Endothelial cell of hepatic sinusoid (primary cell): ENCODE data around the gene NUTF2.
"Not testable (repeated sequence)": the region's sequence is repeated elsewhere in the genome, so short reads cannot be mapped to it uniquely, and the experiment has no call there.

Experiments used
- in situ Hi-C: cut with HindIII; loops from 2 replicates; pipeline ENCODE4 v1.10.0; 2017; ENCODE audit warnings: low sequenced_read_pairs

The NUTF2 gene

GRCh38 chr16:67914758-67915495, 68.2 kb downstream of the NUTF2 start:
- in situ Hi-C loops = loop anchor here (5.0 kb wide), 1 partner anchor 93 kb away; no protein-coding TSS in a partner anchor

GRCh38 chr16:67915496-67915769, 68.7 kb downstream of the NUTF2 start:
- in situ Hi-C loops = not testable (repeated sequence)

GRCh38 chr16:67915831-67916723, 69.3 kb downstream of the NUTF2 start:
- in situ Hi-C loops = no loop called here

GRCh38 chr16:67917140-67917851, 70.6 kb downstream of the NUTF2 start:
- in situ Hi-C loops = no loop called here

- in situ Hi-C loops = no loop called here
Measured at GRCh38 chr16:67917852-67918236, 71.1 kb downstream of the NUTF2 start.

DNA sequence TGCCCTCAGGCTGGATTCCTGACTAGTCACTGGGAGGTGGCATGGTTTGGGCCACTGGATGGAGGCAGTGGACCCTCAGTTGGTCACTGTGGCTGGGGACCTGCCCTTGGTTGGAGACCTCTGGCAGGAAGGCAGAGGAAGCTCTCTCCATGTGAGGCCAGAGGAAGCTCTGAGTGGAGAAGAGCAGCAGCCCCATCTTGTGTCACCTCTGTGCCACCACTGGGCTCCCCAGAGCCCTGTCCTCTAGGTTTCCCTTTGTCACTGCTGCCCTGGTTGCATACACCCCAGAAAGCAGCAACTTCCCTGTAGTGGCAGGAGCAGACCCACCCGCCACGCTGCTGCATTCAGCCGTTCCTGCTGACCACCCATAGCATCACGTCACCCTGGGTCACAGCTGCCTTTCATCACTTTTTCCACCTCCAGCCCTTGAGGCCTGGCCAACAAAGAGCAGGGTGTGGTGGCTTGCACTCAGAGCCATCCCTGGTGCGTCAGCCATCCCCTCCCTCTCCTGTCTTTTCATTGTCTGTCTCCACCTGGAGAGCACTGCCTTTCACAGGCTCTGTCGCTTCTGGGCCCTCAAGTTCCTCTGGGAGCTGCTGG, 73.0 kb downstream of the NUTF2 start:
- in situ Hi-C loops = no loop called here
